Gastroesophageal sphincter (tissue), 4 donors: ENCODE data around the gene SCGB1C2. TPM values are rescaled to one million over a fixed set of nuclear protein-coding genes. Genes with fewer than 3 reads are reported as not detected.
"Not testable (repeated sequence)": the region's sequence is repeated elsewhere in the genome, so short reads cannot be mapped to it uniquely, and the experiment has no call there.

Experiments used
- ATAC-seq: fragments of 150-250 bp; one replicate; pipeline ENCODE4 v1.9.1; 2016; ENCODE audit warnings: mild to moderate bottlenecking, moderate library complexity
- H3K27ac ChIP-seq, 4 donors: fragments of 200-600 bp; sonication (generic) in 3 of 4; 1 replicate in 3 of 4; 2 replicates in 1 of 4; pipeline ENCODE4 v1.5.1; 2016 to 2019
- H3K27me3 ChIP-seq: fragments of 200-600 bp; sonication (generic); one replicate; pipeline ENCODE4 v1.5.1; 2019
- H3K36me3 ChIP-seq, 2 donors: fragments of 200-600 bp; sonication (generic); one replicate each; pipeline ENCODE4 v1.5.1; 2019; ENCODE audit warnings: control low read depth in 1 of 2
- H3K4me1 ChIP-seq, 3 donors: fragments of 200-600 bp; sonication (generic); 1 replicate in 2 of 3; 2 replicates in 1 of 3; pipeline ENCODE4 v1.5.1; 2016 to 2019; ENCODE audit warnings: control low read depth in 2 of 3
- H3K4me3 ChIP-seq, 2 donors: fragments of 200-600 bp; sonication (generic); one replicate each; pipeline ENCODE4 v1.5.1; 2019; ENCODE audit warnings: mild to moderate bottlenecking in 1 of 2, moderate library complexity in 1 of 2
- H3K9me3 ChIP-seq, 3 donors: fragments of 200-600 bp; sonication (generic); one replicate each; pipeline ENCODE4 v1.5.1; 2017 to 2019; ENCODE audit warnings: control low read depth in 2 of 3
- CTCF ChIP-seq, 4 experiments: fragments of 200-600 bp in 2 of 4; fragments of 450-650 bp in 2 of 4; sonication (generic) in 1 of 4; IDR thresholded peaks; one replicate each; pipeline ENCODE4 v1.5.1; 2017 to 2019; ENCODE audit warnings: antibody characterized with exemption in 4 of 4, mild to moderate bottlenecking in 2 of 4, moderate library complexity in 2 of 4
- EP300 ChIP-seq: sonication (generic); formaldehyde crosslinking; IDR thresholded peaks from one replicate; pipeline ENCODE4 v1.6.1; 2017; ENCODE audit warnings: antibody characterized with exemption, mild to moderate bottlenecking
- POLR2A ChIP-seq, 2 donors: fragments of 450-650 bp; IDR thresholded peaks; one replicate each; pipeline ENCODE4 v1.6.1; 2017; ENCODE audit warnings: antibody characterized with exemption in 2 of 2, mild to moderate bottlenecking in 2 of 2, moderate library complexity in 1 of 2
- POLR2AphosphoS5 ChIP-seq: sonication (generic); formaldehyde crosslinking; IDR thresholded peaks from one replicate; pipeline ENCODE4 v1.6.1; 2017; ENCODE audit warnings: antibody characterized with exemption
- WGBS, 2 donors: methylation state at CpG; one replicate each; pipeline ENCODE4 v1.1.5; 2018; ENCODE audit warnings: low coverage in 1 of 2; 5-methylcytosine and 5-hydroxymethylcytosine counted together
- total RNA-seq, 4 donors: library from RNA; depleted of rRNA; stranded (reverse); fragments of >200 nt; gene quantifications; one replicate each; pipeline ENCODE4 v1.1.0, GENCODE V29; 2016

SCGB1C2 gene
- total RNA-seq, 4 donors from 2014 or later = not detected

GRCh38 chr17:165939-166338 is 28.6 kb downstream of the SCGB1C2 start:
- Histone ChIP-seq H3K4me1 (no peaks in the 10 kb centered on the region), H3K27ac (no peak overlapping the region), H3K9me3 (no peaks in the 10 kb centered on the region), H3K27me3 (no peaks in the 10 kb centered on the region), H3K4me3 (no peak overlapping the region), H3K36me3 (no peaks in the 10 kb centered on the region)
- TF ChIP-seq EP300 = no peak
- no peak for TF ChIP-seq POLR2A (IDR thresholded peaks at IDR 0.05)
- TF ChIP-seq POLR2AphosphoS5 = no peak
- ATAC-seq = no peak
- 80% methylated on average over 1 of the region's 14 CpGs; no CpG with 5 or more reads in 1 of the 2 donors for WGBS, 2 donors

- 90 to 100% methylated on average over 1 to 10 of the region's 11 CpGs for WGBS, 2 donors
- ATAC-seq, H3K36me3 ChIP-seq, H3K9me3 ChIP-seq, H3K27ac ChIP-seq, H3K4me3 ChIP-seq, H3K4me1 ChIP-seq: not testable (repeated sequence)
- H3K27me3 ChIP-seq = peaks cover 19% of the 10 kb centered on the region
Measured at GRCh38 chr17:168614-169013, 31.2 kb downstream of the SCGB1C2 start.

GRCh38 chr17:170130-170670 is 32.8 kb downstream of the SCGB1C2 start:
- no CpG with 5 or more reads among the region's 6 CpGs for WGBS, 2 donors
- H3K9me3 ChIP-seq = no peaks in the 10 kb centered on the region
- peaks cover 35% of the 10 kb centered on the region for H3K27me3 ChIP-seq
- TF ChIP-seq EP300 = no peak
- TF ChIP-seq POLR2A (IDR thresholded peaks at IDR 0.05) = no peak
- no peak for TF ChIP-seq POLR2AphosphoS5
- TF ChIP-seq CTCF (IDR thresholded peaks at IDR 0.05) = no peak
- H3K4me3 ChIP-seq = no peak overlapping the region
- no peak overlapping the region for H3K27ac ChIP-seq
- H3K4me1 ChIP-seq = no peaks in the 10 kb centered on the region
- no peak for ATAC-seq
- no peaks in the 10 kb centered on the region for H3K36me3 ChIP-seq

GRCh38 chr17:171871-172270 is 34.5 kb downstream of the SCGB1C2 start:
- TF ChIP-seq CTCF (IDR thresholded peaks at IDR 0.05) (no peak), POLR2A (IDR thresholded peaks at IDR 0.05) (no peak), POLR2AphosphoS5 (no peak), EP300 (no peak)
- no CpG with 5 or more reads among the region's 13 CpGs for WGBS, 2 donors
- no peaks in the 10 kb centered on the region for H3K36me3 ChIP-seq
- no peak for ATAC-seq
- H3K4me1 ChIP-seq = no peaks in the 10 kb centered on the region
- no peak overlapping the region for H3K4me3 ChIP-seq
- H3K9me3 ChIP-seq = no peaks in the 10 kb centered on the region
- H3K27me3 ChIP-seq = peaks cover 51% of the 10 kb centered on the region
- H3K27ac ChIP-seq = no peak overlapping the region

- no CpG with 5 or more reads among the region's 11 CpGs for WGBS, 2 donors
Measured at GRCh38 chr17:172401-172800, 35.0 kb downstream of the SCGB1C2 start.

More at GRCh38 chr17:172401-172800, 35.0 kb downstream of the SCGB1C2 start:
- Histone ChIP-seq H3K9me3 (no peaks in the 10 kb centered on the region), H3K4me1 (no peaks in the 10 kb centered on the region), H3K27me3 (peaks cover 54% of the 10 kb centered on the region), H3K36me3 (no peaks in the 10 kb centered on the region), H3K27ac (no peak overlapping the region), H3K4me3 (no peak overlapping the region)
- ATAC-seq = no peak
- TF ChIP-seq POLR2AphosphoS5 (no peak), POLR2A (IDR thresholded peaks at IDR 0.05) (no peak), CTCF (IDR thresholded peaks at IDR 0.05) (no peak), EP300 (no peak)
